Measurements from ENCODE around the gene RAB22A.
"Not testable (repeated sequence)": the region's sequence is repeated elsewhere in the genome, so short reads cannot be mapped to it uniquely, and the experiment has no call there.

RAB22A gene

GRCh38 chr20:58414786-58415185 is 105.3 kb downstream of the RAB22A start:
- not testable (repeated sequence) for DNase-seq (ENCODE audit: low read depth in 2 of 2)

DNA sequence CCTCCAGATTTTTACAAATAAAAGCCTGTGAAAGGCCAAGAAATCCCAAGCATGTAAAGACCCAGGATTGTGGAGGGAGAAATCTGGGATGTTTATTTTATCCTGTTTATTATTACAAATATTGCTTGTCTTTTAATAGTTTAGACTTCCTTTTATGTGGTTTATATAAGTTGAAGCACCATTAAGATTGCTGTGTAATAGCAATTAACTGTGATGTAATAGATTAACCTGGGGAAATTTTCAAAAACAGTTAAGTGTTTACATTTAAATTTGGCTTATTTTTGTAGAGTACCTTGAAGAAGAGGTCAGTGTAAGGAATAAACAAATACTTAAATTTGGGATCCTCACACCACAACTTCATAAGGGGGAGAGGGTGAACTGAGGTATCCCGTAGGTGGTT is 106.5 kb downstream of the RAB22A start:
- DNase-seq (ENCODE audit: low read depth in 2 of 2), result no peak

DNA sequence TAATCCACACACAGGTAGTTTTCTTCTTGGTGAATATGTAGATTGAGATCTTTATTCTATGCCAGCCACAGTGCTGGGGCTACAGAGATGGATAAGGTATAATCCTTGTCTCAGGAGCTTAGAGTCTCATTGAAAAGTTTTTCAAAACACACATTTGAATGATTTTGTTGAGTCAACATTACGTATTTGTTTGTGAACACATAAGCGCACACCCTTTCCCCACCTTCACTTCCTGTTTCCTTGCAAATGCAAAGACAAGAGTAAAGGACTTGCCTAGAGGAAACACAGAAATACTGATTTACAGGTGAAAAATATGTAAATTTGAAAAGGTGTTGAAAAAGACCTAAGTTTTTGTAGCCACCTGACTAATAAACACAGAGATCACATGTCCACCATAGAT is 107.3 kb downstream of the RAB22A start:
- no peak for DNase-seq (ENCODE audit: low read depth in 2 of 2)

Measured in fibroblast of skin of left quadriceps (primary cell).